ENCODE results near the gene GPATCH2L.

DNA sequence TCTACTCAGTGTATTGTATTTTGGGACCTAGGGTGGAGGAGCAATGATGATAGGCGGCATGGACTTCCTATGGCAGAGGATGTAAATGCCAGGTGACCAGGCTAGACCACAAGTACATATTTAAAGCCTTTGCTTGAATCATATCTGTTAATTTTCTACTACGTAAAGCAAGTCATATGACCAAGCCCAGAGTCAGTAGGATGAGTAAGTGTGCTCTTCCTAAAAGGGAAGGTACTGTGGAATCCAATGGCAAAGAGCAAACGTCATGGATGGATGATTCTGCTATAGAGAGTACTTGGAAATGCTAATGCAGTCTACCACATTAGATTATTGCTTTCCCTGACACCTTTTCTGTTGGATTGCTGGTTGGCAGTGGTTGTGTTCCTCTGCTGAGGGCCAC lies 16.8 kb downstream of the GPATCH2L start:
- TF ChIP-seq CTCF (CRISPR knock-in tag; IDR thresholded peaks at IDR 0.05), result no peak
- no peak for TF ChIP-seq MAFK (conservative IDR thresholded peaks at IDR 0.05 in 1 of 2, IDR thresholded peaks at IDR 0.05 in 1 of 2; ENCODE audit: low read length in 2 of 2)
- no peak for TF ChIP-seq TAF1 (CRISPR knock-in tag; IDR thresholded peaks at IDR 0.05)
- TF ChIP-seq EP300 (IDR thresholded peaks at IDR 0.05; ENCODE audit: low read depth in 2 of 2, low read length in 2 of 2), result no peak
- no peak for TF ChIP-seq EP300 (CRISPR knock-in tag; IDR thresholded peaks at IDR 0.05; ENCODE audit: borderline replicate concordance)
- TF ChIP-seq USF2 (IDR thresholded peaks at IDR 0.05; ENCODE audit: low read depth, low read length), result no peak
- TF ChIP-seq USF2 (CRISPR knock-in tag; IDR thresholded peaks at IDR 0.05; ENCODE audit: borderline replicate concordance), result no peak
- TF ChIP-seq ZBTB14 (CRISPR knock-in tag; IDR thresholded peaks at IDR 0.05), result no peak
- TF ChIP-seq ZBTB1 (CRISPR knock-in tag; IDR thresholded peaks at IDR 0.05; ENCODE audit: borderline replicate concordance), result no peak
